SU-DHL-6 (cell line): Measurements from ENCODE around the gene NSMCE1.

Source experiments
- CTCF ChIP-seq: fragments of 200-600 bp; sonication (generic); IDR thresholded peaks from one replicate; pipeline ENCODE4 v1.5.1; 2017; ENCODE audit warnings: antibody characterized with exemption, mild to moderate bottlenecking, low read length, moderate library complexity; ENCODE audit not compliant: insufficient read depth, poor library complexity, severe bottlenecking
- EZH2phosphoT487 ChIP-seq: fragments of 200-600 bp; sonication (generic), shearing (Covaris generic); conservative IDR thresholded peaks from 2 replicates; pipeline ENCODE4 v1.6.1; 2018; ENCODE audit warnings: mild to moderate bottlenecking, antibody characterized with exemption, low read length, moderate library complexity, mixed read lengths

GRCh38 chr16:27181019-27181790 is 87.4 kb downstream of the NSMCE1 start:
- TF ChIP-seq CTCF = no peak
- no peak for TF ChIP-seq EZH2phosphoT487
